ENCODE measurements around the gene ARHGAP25.

GRCh38 chr2:68822207-68822872 is 87.7 kb downstream of the ARHGAP25 start:
- TF ChIP-seq CTCF (IDR thresholded peaks at IDR 0.05; ENCODE audit: insufficient read depth, low read length, poor library complexity, severe bottlenecking) (no peak), EZH2phosphoT487 (conservative IDR thresholded peaks at IDR 0.05; ENCODE audit: low read length) (no peak)

Data from SU-DHL-6 (cell line).